Hypothalamus (tissue), 51 donors: ENCODE measurements around the gene WDR74.
"Not testable (repeated sequence)": the region's sequence is repeated elsewhere in the genome, so short reads cannot be mapped to it uniquely, and the experiment has no call there.

ENCODE experiments used
- DNase-seq, 51 donors: peaks; one replicate each; lab custom pipeline; 2025; lab: John Stamatoyannopoulos, UW

The WDR74 gene

DNA sequence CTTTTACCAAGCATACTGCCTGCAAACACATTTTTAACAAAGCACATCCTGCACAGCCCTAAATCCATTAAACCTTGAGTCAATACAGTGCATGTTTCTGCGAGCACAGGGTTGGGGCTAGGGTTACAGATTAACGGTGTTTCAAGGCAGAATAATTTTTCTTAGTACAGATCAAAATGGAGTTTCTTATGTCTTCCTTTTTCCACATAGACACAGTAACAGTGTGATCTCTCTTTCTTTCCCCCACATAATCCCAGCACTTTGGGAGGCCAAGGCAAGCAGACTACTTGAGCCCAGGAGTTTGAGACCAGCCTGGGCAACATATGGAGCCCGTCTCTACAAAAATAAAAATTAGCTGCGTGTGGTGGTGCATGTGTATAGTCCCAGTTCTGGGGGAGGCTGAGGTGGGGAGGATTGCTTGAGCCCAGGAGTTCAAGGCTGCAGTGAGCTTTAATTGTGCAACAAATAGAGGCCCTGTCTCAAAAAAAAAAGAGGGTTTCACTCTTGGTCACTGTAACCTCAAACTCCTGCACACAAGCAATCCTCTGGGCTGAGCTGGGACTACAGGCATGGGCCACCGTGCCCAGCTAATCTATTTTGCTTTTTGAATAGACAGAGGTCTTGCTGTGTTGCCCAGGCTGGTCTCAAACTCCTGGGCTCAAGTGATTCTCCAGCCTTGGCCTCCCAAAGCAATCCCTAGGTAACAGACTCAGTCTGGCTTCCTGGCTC, 21.6 kb upstream of the WDR74 start:
- no peak for DNase-seq

DNA sequence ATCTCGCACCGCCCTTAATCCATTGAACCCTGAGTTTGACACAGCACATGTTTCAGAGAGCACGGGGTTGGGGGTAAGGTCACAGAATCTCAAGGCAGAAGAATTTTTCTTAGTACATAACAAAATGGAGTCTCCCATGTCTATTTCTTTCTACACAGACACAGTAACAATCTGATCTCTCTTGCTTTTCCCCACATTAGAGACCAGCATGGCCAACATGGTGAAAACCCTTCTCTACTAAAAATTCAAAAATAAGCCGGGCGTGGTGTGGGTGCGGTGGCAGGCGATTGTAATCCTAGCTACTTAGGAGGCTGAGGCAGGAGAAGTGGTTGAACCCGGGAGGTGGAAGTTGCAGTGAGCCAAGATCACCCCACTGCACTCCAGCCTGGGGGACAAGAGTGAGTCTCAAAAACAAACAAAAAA, 19.9 kb upstream of the WDR74 start:
- DNase-seq, result not testable (repeated sequence)

DNA sequence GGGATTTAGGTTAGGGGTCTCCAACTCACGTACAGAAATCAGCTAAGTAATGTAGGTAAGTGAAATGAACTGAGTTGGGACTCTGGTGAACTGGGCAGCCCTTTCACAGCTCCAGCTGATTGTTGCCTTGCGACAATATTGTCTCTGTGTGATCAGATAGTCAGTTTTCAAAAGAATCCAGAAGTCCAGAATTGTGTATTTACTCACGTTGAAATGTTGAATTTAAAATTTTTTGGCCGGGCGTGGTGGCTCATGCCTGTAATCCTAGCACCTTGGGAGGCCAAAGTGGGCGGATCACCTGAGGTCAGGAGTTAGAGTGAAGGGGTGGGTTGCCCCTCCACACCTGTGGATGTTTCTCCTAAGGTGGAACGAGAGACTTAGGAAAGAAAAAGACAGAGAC, 18.8 kb upstream of the WDR74 start:
- DNase-seq, result no peak

DNA sequence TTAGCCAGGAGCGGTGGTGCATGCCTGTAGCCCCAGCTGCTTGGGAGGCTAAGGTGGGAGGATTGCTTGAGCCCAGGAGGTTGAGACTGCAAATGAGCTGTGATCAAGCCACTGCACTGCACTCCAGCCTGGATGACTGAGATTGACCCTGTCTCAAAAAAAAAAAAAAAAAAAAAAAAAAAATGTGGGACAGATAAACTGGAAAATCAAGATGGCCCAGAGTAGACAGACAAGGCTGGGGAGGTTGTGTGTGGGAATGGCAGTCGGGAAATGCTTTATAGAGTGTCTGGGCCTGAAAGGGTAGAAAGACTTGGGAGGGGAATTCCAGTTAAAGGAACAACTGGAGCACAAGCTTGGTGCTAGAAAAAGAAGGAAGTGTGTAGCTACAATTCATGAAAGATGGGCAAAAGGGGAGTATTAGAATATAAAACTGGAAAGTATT, 18.2 kb upstream of the WDR74 start:
- no peak for DNase-seq

DNA sequence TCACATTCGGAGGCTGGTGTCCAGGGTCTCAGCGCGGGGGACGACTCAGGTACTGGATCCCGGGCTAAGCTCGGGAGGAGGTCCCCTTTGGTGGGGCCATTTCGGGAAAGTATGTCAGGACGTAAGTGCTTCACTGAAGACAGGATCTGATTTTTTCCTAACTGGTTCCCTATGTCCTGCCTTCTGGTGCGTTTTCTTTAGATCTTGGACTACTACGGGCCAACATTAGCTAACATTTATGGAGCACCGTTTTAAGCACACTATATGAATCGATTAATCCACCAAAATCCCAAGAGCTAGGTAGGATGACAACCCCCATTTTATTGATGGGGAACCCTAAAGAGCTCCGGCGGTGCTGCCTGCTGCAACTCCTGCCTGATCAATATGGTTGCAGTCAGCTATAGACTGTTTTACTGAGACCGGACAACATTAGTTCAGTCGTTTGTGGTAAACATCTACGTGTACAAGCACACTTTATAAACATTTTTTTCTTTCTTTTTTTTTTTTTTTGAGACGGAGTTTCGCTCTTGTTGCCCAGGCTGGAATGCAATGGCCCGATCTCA, 17.0 kb upstream of the WDR74 start:
- DNase-seq, result no peak

DNA sequence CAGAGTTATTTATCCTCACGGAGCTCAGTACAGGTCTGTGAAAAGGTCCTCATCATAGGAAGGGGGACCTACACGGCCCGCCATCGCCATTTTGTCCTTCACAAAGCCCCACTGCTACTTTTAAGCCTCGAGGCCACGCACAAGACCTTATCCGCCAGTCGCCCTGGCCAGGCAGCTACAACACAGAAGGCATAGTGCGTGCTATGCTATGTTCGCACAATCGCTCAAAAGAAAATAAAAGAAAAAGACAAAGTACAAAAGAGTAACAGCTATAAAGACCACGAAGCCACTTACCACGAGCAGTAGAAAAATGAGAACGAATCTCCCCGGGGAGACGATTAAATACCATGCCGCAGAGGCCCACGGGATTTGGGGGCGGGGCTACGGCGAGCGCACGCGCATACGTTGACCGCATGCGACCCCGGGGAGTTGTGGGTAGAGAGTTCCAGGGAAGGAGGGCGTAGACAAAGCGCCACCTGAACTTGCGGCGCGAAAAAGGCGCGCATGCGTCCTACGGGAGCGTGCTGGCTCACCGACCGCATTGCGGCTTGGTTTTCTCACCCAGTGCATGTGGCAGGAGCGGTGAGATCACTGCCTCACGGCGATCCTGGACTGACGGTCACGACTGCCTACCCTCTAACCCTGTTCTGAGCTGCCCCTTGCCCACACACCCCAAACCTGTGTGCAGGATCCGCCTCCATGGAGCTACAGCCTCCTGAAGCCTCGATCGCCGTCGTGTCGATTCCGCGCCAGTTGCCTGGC, 16.4 kb upstream of the WDR74 start:
- DNase-seq, result peak; percentile 73 to 99 (median 93)

DNA sequence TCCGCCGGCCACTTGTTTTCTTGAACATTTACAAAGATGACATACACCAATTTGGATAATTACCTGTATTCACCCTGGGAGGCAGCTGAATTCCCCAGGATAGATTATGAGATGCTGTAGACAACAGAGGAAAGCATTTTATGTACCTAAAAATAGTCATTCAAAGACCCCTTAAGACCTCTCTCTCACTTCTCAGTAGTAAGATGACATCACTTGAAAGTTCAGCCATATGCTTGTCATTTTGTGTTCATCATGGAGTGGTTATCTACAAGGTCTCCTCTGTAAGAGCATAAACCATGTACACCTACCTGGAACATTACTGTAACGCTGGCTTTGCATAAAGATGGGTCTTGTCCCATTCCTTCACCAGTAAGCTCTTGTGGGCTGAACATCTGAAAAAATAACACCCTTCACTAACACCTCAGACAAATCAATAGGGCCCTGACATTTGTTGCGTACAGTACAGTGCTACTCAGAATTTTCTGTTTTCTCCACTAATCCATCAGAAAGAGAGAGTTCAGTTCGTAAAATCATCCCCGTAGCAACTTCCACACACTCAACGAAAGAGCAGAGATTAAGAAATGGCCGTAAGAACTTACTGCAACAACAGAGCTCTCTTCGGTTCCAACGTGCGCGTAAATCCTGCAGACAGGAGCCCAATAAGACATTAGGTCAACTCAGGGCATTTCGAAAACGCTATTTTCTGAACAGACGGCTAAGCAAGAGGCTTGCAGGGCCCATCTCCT, 15.6 kb upstream of the WDR74 start:
- DNase-seq, result no peak

DNA sequence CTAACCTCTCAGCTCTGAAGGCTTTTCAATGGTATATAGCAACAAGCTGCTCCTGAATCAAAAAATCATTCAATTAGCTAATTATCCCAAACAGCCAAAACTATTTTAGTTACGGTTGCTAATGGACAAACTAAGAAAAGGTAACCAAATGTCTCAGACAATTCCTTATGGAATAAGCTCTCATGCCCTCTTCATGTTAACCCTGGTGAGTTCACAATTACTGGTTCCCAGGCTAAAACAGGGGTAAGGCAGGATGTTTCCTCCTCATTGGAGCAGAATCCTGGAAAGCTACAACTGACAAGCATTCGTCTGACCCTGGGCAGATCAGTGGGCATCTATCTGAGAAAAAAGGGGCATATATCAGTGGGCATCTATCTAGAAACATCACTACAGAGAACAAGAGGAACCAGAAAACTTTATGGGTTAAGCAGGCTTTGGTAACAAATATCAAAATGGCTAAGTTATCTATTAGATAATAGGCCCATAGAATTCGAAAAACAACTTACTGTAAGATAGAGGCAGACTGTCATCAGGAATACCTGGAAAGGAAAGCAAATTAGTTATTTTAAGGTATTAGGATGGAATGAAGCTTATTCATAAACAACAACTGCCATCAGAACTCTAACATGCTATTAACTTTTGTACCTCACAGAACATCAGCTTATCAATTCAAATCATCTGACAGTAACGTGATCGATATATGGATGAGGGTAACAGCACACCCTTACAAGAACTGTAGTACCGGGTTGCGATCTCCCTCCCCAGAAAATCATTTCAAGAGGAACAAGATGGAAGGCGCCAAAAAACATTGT, 14.8 kb upstream of the WDR74 start:
- no peak for DNase-seq

DNA sequence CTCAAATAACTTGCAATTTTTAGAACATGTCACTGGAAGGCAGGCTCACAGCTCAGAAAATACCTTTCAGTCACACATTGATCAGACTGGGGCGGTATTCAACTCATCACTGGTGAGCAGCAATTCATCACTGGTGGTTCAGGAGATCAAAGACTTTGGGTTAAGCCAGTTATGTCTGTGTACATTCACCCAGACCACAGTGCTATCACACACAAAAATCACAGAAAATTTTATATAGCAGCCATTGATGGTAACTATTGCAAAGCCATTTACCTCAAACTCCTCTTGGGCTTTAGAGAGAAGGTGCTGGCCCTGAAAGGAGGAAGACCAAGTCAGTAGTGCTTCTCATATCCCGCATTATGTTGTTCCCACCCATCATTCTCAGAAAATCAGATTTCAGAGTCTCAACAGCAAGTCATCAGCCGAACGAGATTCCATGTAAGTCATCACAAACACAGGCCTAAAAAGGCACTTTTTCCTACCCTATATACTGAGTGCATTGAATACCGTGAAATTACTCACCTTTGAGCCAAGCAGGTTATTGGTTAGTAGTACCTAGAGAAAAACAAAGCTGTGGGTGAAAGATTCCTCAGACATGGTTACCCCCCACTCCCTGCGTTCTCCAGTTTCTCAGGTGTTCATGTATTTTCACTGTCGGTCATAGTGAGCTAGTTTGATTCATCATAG, 14.0 kb upstream of the WDR74 start:
- no peak for DNase-seq

DNA sequence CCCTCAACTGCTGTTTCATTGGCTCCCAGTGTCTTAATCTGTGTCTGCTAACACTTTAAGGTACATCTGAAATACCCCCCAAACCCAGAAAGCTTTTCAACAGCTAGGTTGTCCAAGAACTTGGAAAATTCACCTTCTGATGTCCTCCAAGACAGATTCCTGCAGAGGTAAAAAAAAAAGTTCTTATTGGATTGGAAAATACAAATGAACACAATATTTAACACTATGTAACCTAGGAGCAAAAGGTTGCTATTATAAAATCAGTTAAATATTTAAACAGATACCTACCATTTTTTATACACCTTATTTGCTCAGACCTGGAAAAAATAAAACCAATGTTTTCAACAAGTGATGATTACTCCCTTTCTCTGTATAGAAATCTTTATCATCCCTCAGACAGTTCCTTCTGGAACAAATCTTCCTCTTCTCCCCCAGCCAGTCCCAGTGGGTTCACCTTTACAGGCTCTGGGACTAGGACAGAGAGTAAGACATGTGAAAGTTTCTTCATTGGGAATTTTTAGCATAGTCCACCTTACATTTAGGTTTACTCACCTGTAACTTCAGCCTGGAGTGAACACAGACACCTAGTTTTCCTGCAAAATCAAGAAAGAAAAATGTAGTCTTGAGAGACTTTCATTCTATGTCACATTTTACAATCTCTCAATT, 13.3 kb upstream of the WDR74 start:
- no peak for DNase-seq

DNA sequence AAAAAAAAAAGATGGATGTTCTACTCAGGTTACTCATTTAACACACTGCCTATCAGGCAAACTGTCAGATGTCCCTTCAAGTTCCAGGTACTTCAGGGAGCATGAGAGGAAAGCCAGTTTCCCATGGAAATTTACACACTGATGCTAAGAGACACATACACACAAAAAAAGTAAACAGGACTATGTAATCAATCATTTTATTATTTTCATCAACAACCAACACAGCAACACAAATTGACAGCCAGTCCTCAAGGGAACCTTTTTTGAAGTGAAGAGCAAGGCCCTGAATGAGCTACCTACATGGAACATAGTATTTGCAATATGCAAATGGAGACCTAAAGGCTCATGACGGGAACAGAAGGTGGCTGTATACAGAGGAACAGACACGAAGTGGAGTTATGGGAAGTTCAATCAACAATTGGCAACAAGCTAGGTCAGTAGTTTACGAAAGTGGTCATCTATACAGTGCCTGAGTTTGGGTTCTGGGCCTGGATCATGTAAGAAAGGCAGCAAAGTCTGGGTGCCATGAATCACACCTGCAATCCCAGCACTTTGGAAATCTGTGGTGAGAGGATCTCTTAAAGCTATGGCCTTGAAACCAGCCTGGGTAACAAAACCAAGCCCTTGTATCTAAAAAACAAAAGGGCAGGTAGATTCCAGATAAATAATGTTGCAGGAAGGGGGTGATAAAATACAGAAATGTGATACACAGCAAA, 12.6 kb upstream of the WDR74 start:
- DNase-seq, result no peak

DNA sequence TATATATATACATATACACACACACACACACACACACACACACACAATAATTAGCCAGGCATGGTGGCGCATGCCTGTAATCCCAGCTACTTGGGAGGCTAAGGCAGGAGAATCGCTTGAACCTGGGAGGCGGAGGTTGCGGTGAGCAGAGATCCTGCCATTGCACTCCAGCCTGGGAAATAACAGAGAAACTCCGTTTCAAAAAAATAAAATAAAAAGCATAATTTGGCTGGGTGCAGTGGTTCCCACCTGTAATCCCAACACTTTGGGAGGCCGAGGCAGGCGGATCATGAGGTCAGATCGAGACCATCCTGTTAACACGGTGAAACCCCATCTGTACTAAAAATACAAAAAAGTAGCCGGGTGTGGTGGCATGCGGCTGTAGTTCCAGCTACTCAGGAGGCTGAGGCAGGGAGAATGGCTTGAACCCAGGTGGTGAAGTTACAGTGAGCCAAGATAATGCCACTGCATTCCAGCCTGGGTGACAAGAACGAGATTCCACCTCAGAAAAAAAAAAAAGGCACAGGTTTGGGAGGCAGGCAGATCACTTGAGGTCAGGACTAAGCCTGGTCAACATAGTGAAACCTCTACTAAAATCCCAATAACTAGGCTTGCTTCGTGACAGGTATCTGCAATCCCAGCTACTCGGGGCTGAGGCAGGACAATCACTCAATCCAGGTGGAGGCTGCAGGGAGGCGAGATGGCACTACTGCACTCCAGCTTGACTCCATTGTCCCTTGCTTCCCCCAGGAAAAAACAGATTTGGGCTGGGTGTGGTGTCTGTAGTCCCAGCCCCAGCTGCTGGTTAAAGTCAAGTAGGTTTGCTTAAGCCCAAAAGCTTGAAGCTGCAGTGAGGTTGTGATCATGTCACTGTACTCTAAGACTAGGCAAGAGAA, 11.8 kb upstream of the WDR74 start:
- no peak for DNase-seq

DNA sequence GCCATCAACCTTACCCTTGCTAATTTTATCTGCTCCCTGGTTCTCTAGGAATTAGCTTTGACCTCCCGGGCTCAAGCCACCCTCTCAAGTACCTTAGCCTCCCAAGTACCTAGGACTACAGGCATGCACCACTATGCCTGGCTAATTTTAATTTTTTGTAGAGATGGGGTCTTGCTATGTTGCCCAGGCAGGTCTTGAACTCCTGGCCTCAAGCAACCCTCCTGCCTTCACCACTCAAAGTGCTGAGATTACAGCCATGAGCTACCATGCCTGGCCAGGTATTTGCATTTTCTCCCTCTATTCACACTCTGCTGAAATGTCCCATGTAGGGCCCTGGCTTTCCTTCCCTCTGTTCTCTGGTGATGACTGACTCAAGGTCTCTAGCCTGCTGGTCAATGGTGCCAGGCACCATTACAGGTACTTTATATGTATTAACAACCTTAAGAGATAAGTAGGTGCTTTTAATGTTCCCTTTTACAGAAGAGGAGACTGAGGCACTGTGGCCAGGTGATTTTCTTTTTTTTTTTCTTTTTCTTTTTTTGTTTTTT, 8.5 kb upstream of the WDR74 start:
- DNase-seq, result no peak

DNA sequence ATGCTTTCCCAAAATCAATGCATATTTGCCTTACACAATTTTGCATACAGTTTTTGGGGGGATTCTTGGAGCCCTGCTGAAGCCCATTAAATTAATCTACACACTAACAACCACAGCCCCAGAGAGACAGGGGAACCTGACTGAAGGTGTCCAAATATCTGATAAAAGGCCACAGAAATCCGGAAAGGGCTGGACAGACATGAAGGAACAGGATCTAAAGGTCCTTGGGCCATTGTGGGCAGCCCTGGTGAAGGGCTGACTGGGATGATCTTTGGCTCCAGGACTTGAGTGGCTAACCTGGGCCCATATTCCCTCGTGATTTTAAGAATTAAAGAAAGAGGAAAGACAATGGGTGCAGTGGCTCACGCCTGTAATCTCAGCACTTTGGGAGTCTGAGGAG, 6.8 kb upstream of the WDR74 start:
- DNase-seq, result no peak

DNA sequence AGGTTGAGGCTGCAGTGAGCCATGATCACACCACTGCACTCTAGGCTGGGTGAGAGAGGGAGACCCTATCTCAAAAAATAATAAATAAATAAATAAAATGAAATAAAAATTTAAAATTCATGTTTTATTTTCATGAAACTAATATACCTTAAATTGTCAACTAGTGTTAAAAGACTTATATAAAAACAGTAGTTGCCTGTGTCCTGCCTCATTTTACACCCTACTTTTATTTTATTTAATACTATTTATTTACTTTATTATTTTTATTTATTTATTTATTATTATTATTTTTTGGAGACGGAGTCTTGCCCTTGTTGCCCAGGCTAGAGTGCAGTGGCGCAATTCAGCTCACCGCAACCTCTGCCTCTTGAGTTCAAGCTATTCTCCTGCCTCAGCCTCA, 4.8 kb upstream of the WDR74 start:
- no peak for DNase-seq

DNA sequence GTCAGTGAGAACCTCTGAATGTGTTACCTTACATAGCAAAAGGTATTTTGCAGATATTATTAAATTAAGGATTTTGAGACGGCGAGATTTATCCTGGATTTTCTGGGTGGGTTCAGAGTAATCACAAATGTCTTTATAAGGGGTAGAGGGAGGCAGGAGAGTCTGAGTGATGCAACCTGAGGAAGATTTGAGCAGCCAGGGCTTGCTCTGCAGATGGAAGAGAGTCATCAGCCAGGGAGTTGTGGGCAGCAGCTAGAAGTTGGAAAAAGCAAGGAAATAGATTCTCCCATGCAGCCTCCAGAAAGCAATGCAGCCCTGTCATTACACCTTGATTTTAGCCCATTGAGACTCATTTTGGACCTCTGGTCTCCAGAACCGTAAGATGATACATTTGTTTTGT, 4.1 kb upstream of the WDR74 start:
- no peak for DNase-seq

DNA sequence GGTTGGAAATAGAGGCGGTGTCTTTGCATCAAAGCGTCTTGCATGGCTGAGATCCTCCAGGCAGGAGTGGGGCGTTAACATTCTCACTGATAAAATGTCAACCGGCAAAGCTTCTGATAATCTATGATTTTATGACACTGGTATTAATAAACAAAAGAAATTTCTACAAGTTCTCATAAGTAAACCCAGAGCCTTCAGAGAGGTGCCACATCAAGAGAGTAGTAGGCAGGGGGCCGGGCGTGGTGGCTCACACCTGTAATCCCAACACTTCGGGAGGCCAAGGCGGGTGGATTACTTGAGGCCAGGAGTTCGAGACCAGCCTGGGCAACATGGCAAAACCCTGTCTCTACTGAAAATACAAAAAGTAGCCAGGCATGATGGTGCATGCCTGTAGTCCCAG, 3.5 kb upstream of the WDR74 start:
- not testable (repeated sequence) for DNase-seq
